GM19397 (cell line): Measurements from ENCODE around the gene VWA2.

Experiments
- ATAC-seq: cut with Tn5 transposase; IDR thresholded peaks from one replicate; pipeline ENCODE4 v1.9.1; 2021; ENCODE audit warnings: mild to moderate bottlenecking, moderate library complexity; ENCODE audit not compliant: unreplicated experiment

The VWA2 gene

DNA sequence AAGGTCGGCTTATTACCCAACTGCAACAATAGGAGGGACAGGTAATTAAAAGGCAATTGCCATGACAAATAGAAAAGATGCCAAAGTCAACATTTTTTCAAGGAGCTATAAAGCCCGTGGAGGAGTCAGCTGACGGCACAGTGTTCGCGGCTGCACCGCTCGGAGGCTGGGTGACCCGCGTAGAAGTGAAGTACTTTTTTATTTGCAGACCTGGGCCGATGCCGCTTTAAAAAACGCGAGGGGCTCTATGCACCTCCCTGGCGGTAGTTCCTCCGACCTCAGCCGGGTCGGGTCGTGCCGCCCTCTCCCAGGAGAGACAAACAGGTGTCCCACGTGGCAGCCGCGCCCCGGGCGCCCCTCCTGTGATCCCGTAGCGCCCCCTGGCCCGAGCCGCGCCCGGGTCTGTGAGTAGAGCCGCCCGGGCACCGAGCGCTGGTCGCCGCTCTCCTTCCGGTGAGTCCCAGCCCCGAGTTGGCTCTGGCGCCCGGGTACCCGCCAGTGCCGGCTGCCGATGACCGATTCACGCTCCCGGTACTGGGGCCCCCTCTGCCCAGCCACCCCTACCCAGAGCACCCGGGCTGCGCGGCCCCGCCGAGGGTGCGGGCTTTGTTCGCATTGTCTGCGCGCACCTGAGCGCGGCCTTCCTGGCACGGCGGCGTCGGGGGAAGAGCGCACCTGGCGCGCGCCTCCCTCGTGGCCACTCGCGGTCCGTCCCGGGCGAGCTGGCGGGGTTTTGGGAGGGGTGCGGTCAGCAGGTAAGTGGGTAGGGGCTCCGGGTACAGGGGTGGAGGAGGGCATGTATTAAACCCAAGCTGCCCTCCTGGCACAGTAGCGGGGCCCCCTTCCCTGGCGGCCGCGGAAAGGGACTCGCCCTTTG, at the start of gene VWA2:
VWA2 (plus strand) TSS at position 138 of the 877 bp plus-strand sequence. CDS start 9,460 bp downstream, outside the sequence.
- no peak for ATAC-seq

DNA sequence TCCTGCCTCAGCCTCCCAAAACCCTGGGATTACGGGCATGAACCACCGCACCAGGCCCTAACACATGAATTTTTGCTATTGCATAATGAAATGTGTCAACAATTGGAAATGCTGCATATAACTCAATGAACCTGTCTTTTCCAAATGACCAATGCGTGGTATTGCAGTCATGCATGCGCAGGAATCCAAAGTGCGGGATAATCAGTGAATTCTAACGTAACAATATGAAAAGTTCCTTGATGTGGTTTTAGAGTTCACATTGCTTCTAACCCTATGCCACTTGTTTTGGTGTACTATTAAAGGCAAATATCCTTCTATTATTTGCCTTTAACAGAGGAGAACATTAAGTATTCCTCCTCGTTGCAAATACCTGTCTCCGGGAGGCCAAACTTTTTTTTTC, 49.4 kb upstream of the VWA2 start:
- ATAC-seq = no peak

- peak; percentile 64 for ATAC-seq
These were observed 44.0 kb upstream of the VWA2 start for GRCh38 chr10:114195079-114195478.

- ATAC-seq = no peak
These were observed 39.8 kb upstream of the VWA2 start for GRCh38 chr10:114199239-114199638.

- no peak for ATAC-seq
These were observed 36.2 kb upstream of the VWA2 start for GRCh38 chr10:114202812-114203211.

- ATAC-seq = no peak
These were observed 32.2 kb upstream of the VWA2 start for GRCh38 chr10:114206902-114207301.

DNA sequence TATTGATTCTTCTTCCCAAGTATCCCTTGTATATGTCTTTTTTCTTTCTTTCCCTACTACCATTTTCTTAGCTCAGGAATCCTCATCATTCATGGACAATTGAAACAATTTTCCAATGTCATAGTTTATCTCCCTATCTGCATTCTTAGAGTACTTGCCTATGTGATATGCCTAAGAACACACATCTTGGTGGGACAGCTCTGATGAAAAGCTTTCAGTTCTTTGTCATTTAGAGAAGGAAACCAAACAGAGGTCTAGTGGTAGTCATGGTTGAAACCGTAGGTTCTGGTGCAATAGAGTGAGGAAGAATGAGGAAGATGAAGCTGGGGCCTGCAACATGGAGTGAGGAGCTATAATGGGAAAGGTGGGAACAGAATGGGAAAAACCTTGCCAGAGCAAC, 31.7 kb upstream of the VWA2 start:
- ATAC-seq = no peak

- no peak for ATAC-seq
These were observed 30.7 kb upstream of the VWA2 start for GRCh38 chr10:114208351-114208750.

DNA sequence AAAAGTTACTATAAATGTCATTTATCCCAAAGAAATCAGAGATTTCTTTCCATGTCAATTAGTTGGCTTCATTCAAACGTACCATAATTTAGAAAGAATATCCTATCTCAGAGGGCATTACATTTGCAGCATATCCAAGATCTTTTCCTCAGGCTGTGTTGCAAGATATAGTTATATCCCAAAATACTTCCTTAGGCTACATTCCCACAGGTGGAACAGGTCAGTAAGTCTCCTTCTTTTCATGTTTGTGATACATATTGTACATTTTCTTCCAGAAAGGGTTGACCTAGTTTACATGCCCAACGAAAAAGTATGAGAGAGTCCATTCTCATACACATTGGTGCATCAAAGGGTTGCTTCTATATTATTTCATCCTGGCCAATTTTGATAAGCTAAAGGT, 26.9 kb upstream of the VWA2 start:
- no peak for ATAC-seq

DNA sequence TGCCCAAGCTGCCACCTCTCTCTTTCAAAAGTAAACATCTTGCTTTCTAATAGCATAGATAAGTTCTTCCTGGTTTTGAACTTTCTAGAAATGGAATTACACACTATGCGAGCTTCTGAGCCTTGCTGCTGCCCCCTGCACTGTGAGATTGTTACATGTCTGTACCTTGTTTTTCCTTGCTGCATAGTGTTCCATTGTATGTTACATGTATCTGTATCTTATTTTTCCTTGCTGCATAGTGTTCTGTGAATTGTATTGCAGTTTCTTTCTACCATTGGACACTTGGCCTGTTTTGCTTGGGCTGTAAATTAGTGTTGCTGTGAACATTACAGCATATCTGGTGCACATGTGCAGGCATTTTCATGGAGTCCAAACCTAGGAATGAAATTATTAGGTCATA, 24.0 kb upstream of the VWA2 start:
- ATAC-seq = no peak

GRCh38 chr10:114220281-114220680, 18.8 kb upstream of the VWA2 start:
- no peak for ATAC-seq

- ATAC-seq = no peak
These were observed 17.8 kb upstream of the VWA2 start for GRCh38 chr10:114221235-114221634.

DNA sequence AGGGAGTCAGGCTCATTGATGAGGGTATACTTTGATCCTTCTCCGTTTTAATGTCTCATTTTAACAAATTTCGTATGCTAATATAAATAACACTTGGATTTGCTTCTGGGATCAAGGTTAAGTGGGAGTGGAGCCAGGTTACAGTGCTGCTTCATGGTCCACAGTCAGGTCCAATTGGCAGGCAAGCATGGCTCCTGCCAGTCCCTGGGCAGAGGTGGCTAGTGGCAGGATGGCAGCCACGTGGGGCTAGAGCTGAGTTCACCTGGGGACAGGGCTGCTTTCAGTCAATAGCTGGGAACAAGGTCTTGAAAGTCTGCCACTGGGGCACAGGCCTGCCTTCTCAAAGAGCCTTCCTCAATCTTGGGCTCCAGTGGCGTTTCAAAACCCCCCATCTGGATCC, 16.0 kb upstream of the VWA2 start:
- ATAC-seq = no peak

DNA sequence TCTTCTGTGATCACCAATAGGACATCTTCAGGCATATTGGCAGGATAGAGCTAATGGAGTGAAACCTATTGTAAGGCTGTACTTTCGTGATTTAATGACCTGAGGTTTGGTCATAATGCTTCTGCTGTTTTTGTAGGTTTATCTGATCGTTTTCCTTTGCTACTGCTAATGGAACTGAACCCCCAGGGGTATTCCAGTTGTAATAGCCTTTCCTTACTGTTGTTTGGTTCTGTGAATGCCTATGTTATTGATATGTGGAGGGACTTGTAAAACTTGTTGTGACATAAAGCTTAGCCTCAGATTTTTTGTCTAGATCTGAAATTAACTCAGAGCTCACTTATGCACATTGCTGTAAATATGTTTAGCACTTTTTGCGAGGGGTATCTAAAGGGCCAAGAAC, 10.9 kb upstream of the VWA2 start:
- ATAC-seq = no peak

- ATAC-seq = no peak
These were observed 6.4 kb upstream of the VWA2 start for GRCh38 chr10:114232561-114233176.

GRCh38 chr10:114233482-114233881, 5.6 kb upstream of the VWA2 start:
- ATAC-seq = no peak

- no peak for ATAC-seq
These were observed 4.9 kb upstream of the VWA2 start for GRCh38 chr10:114234132-114234531.

DNA sequence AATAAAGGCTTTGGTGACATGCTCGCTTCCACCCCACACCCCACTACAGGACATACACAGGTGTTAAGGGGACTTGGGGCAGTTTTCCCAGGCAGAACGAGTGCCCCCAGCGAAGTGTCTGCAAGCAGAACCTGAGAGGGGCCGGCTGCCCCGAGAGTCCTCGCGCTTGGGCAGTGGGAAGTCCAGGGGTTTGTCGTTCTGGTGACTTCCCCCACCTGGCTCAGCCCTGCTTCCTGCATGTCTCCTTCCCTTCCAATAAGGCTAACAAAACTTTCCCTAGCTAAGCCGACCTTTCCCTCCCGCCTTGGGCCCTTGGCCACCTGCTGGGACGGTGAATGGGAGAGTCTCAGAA, 916 bp downstream of the VWA2 start:
- no peak for ATAC-seq

DNA sequence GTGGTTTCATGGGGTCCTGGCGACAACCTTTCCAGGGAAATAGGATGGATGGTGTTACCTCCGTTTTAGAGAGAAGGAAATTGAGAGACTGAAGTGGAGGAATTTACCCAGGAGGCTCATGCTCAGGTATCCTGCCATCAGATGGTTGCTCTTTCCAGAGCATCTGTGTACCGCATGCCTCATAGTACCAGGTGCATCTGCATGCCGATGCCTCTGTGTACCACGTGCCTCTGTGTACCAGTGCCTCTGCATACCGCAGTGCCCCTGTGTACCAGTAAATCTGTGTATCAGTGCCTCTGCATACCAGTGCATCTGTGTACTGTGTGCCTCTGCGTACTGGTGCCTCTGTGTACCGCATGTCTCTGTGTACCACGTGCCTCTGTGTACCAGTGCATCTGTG, 3.2 kb downstream of the VWA2 start:
- ATAC-seq = no peak

GRCh38 chr10:114243661-114244060, 4.6 kb downstream of the VWA2 start:
- no peak for ATAC-seq

- no peak for ATAC-seq
These were observed 5.1 kb downstream of the VWA2 start for GRCh38 chr10:114244126-114244525.

DNA sequence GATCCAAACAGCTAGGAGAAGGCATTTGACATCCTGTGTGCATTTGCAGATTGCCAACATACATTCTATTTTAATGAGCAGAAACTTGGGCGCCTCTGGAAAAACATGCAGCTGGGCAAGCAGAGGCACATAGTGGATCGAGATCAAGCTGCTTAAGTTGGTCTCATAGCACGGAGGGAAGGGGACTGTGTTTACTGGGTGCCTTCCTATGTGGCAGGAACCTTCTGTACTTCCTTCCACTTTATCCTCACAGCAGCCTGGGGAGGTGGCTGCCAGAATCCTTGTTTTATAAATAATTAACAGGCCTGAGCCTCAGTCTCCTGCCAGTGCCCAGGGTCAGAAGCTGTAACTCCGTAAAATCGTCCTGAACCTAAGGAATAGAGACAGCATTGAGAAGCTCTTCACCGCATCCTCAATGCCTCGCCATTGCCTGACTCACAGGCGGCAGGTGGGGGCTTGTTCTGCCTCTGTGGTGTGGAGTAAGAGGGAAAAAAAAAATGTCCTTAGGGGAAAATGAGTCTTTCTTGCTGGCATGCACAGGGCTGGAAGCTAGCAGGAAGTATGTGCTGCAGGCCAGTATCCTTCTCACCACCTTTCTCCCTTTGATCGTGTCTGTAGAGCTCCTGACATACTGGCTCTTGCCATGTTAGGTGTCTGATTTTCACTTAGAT, 6.2 kb downstream of the VWA2 start:
- ATAC-seq = no peak
